Colonic mucosa (tissue), 4 donors: ENCODE results near the gene PDE4D. TPM values are rescaled to one million over a fixed set of nuclear protein-coding genes. Genes with fewer than 3 reads are reported as not detected.

ENCODE experiments used
- DNase-seq: peaks from one replicate; pipeline ENCODE4 v3.0.0-alpha.2; 2020
- H3K27ac ChIP-seq: fragments of 200-600 bp; one replicate; pipeline ENCODE4 v1.8.0; 2021
- H3K27me3 ChIP-seq: fragments of 200-600 bp; one replicate; pipeline ENCODE4 v1.8.0; 2021
- H3K36me3 ChIP-seq: fragments of 200-600 bp; one replicate; pipeline ENCODE4 v1.8.0; 2021
- H3K4me1 ChIP-seq: fragments of 200-600 bp; one replicate; pipeline ENCODE4 v1.8.0; 2021; ENCODE audit warnings: mild to moderate bottlenecking
- H3K4me3 ChIP-seq: fragments of 200-600 bp; one replicate; pipeline ENCODE4 v1.8.0; 2021
- H3K9ac ChIP-seq, 2 donors: one replicate each; pipeline ENCODE4 v1.7.0; 2013; ENCODE audit warnings: control low read depth in 2 of 2, low read depth in 2 of 2, low read length in 2 of 2
- H3K9me3 ChIP-seq: fragments of 200-600 bp; one replicate; pipeline ENCODE4 v1.8.0; 2021
- CTCF ChIP-seq: fragments of 200-600 bp; IDR thresholded peaks from one replicate; pipeline ENCODE4 v1.8.0; 2022; ENCODE audit warnings: antibody characterized with exemption, mild to moderate bottlenecking
- intact Hi-C: fragments of 100-400 bp; cut with DNase I; formaldehyde crosslinking; loops from one replicate; pipeline ENCODE4 v1.14.1; 2022
- total RNA-seq, 2 donors: library from RNA; stranded (reverse); fragmentation: NEBNext Ultra II Directional in 1 of 2; extraction: Animal tissue kit (Norgen Biotek cat#: 25700) in 1 of 2; gene quantifications; one replicate each; pipeline ENCODE4 v1.2.1, GENCODE V29; 2021
- donor health status: healthy.
- donor health status: DM: no; HTN: no; CAD: no.
- donor health status: DM: no; HTN: no; CAD: no.

PDE4D gene
- total RNA-seq, 2 donors from 2014 or later: 23.1 to 53.7 TPM

GRCh38 chr5:59487772-59488729, 405.5 kb downstream of the PDE4D start:
- H3K27me3 ChIP-seq: no peaks in the 10 kb centered on the region
- no peaks in the 10 kb centered on the region for H3K36me3 ChIP-seq
- H3K4me3 ChIP-seq: no peak overlapping the region
- DNase-seq: no peak
- no peaks in the 10 kb centered on the region for H3K4me1 ChIP-seq
- no peak overlapping the region for H3K9ac ChIP-seq
- H3K9me3 ChIP-seq: no peaks in the 10 kb centered on the region
- no peak for TF ChIP-seq CTCF
- intact Hi-C loops: no loop called here
- no peak overlapping the region for H3K27ac ChIP-seq

- no peak overlapping the region for H3K27ac ChIP-seq
- intact Hi-C loops: no loop called here
These were observed 406.3 kb downstream of the PDE4D start for GRCh38 chr5:59487068-59487686.

GRCh38 chr5:59486508-59486907, 407.0 kb downstream of the PDE4D start:
- Histone ChIP-seq H3K27me3 (no peaks in the 10 kb centered on the region), H3K4me3 (no peak overlapping the region), H3K9ac (no peak overlapping the region), H3K9me3 (no peaks in the 10 kb centered on the region), H3K27ac (no peak overlapping the region), H3K4me1 (no peaks in the 10 kb centered on the region), H3K36me3 (no peaks in the 10 kb centered on the region)
- no peak for DNase-seq
- no peak for TF ChIP-seq CTCF
- intact Hi-C loops: no loop called here

More at GRCh38 chr5:59487068-59487686, 406.3 kb downstream of the PDE4D start:
- no peak for TF ChIP-seq CTCF
- DNase-seq: no peak
- Histone ChIP-seq H3K27me3 (no peaks in the 10 kb centered on the region), H3K4me1 (no peaks in the 10 kb centered on the region), H3K9ac (no peak overlapping the region), H3K9me3 (no peaks in the 10 kb centered on the region), H3K36me3 (no peaks in the 10 kb centered on the region), H3K4me3 (no peak overlapping the region)

- Histone ChIP-seq H3K9me3 (no peaks in the 10 kb centered on the region), H3K9ac (no peak overlapping the region), H3K27ac (no peak overlapping the region), H3K4me1 (no peaks in the 10 kb centered on the region), H3K4me3 (no peak overlapping the region), H3K27me3 (no peaks in the 10 kb centered on the region), H3K36me3 (no peaks in the 10 kb centered on the region)
- no peak for DNase-seq
- no peak for TF ChIP-seq CTCF
- intact Hi-C loops: no loop called here
These were observed 407.7 kb downstream of the PDE4D start for GRCh38 chr5:59485629-59486439.

GRCh38 chr5:59485107-59485506, 408.4 kb downstream of the PDE4D start:
- Histone ChIP-seq H3K9ac (no peak overlapping the region), H3K27ac (no peak overlapping the region), H3K36me3 (no peaks in the 10 kb centered on the region), H3K4me3 (no peak overlapping the region), H3K9me3 (no peaks in the 10 kb centered on the region), H3K27me3 (no peaks in the 10 kb centered on the region), H3K4me1 (no peaks in the 10 kb centered on the region)
- no peak for TF ChIP-seq CTCF
- no peak for DNase-seq
- intact Hi-C loops: no loop called here
